ENCODE measurements around the gene GABRP.

Gene GABRP, protein sequence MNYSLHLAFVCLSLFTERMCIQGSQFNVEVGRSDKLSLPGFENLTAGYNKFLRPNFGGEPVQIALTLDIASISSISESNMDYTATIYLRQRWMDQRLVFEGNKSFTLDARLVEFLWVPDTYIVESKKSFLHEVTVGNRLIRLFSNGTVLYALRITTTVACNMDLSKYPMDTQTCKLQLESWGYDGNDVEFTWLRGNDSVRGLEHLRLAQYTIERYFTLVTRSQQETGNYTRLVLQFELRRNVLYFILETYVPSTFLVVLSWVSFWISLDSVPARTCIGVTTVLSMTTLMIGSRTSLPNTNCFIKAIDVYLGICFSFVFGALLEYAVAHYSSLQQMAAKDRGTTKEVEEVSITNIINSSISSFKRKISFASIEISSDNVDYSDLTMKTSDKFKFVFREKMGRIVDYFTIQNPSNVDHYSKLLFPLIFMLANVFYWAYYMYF

DNA sequence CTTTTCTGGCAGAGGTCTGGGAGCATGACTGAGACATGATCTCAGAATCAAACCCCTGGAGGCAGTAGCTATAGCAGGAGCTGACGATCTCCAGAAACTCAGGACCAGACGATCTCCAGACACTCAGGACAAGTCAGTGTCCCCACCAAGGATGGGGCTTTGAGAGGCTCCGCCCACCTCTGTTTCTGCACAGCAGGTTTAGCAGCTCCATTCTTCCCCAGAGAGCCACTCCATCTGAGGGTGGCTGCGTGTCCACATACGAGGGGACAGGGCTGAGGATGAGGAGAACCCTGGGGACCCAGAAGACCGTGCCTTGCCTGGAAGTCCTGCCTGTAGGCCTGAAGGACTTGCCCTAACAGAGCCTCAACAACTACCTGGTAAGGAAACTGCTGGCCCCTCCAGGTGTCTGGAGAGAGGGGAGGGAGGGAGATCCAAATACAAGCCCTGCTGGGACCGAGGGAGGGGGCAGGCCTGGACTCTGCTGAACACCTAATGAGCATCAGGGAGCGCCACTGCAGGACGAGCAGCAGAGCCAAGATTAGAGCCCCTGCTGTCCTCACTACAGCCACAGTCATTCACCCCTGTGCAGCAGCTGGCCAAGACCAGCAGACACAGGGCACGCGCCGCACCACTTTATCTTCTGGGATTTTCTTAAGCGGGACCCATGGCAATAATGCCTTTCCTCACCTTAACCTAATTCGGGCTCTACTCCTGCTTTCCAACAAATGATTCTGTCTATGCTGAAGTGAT, at the start of gene GABRP:
GABRP (plus strand) TSS at position 228 of the 750 bp plus-strand sequence. CDS start 4,891 bp downstream, outside the sequence.
- H3K27ac Mint-ChIP-seq: no peak within 1 kb of the TSS
- ATAC-seq (peak; percentile 15), DNase-seq (no peak)
- no peaks in the 10 kb centered on the region for H3K9me3 Mint-ChIP-seq
- H3K4me3 Mint-ChIP-seq: no peak within 1 kb of the TSS
- no peaks in the 10 kb centered on the region for H3K4me1 Mint-ChIP-seq
- H3K27me3 Mint-ChIP-seq: no peaks in the 10 kb centered on the region

DNA sequence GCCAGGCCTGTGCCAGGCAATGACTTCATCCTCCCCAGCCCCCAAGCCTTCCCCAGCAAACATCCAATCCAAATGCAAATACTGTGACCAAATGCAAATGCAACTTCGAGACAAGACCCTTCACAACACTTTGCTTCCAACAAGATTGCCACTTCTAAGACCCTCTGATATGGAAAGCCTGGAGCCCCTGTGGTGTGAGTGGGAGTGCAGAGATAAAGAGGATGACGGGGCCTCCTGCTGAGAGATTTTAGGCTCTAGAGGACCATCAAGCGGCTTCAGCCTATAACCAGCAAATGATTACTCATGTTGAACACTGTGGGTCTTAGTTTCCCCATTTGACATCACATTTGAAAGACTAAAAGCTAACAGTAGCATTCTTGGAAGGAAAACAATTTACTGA, 46.6 kb upstream of the GABRP start:
- no peak overlapping the region for H3K4me3 Mint-ChIP-seq
- H3K27me3 Mint-ChIP-seq: peaks cover 30% of the 10 kb centered on the region
- no peaks in the 10 kb centered on the region for H3K4me1 Mint-ChIP-seq
- DNase-seq: no peak
- H3K9me3 Mint-ChIP-seq: peaks cover 4 to 21% of the 10 kb centered on the region in 2 donors
- ATAC-seq: no peak
- H3K27ac Mint-ChIP-seq: peak overlapping the region in 1 of 2 donors; percentile 4

DNA sequence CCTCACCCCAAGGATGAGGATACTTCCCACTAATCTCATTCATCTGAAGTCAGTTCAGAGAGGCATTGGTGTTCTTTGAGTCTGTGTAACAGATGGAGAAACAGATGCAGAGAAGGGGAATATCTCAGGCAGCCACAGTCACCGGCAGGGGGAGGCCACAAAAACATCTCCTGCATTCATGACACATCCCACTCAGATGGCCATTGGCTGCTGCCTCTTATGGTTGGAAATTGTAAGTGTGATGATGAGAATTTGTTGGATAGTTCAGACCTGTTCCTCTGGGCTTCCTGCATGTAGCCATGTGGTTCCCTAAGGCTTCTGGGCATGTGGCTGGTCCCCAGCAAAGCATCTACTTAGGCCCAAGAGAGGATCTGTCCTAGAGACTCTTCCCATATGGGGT, 45.9 kb upstream of the GABRP start:
- Mint-ChIP-seq H3K4me3 (no peak overlapping the region), H3K4me1 (no peaks in the 10 kb centered on the region), H3K27ac (no peak overlapping the region), H3K9me3 (peaks cover 4 to 21% of the 10 kb centered on the region in 2 donors), H3K27me3 (peaks cover 29% of the 10 kb centered on the region)
- no peak for ATAC-seq
- DNase-seq: no peak

DNA sequence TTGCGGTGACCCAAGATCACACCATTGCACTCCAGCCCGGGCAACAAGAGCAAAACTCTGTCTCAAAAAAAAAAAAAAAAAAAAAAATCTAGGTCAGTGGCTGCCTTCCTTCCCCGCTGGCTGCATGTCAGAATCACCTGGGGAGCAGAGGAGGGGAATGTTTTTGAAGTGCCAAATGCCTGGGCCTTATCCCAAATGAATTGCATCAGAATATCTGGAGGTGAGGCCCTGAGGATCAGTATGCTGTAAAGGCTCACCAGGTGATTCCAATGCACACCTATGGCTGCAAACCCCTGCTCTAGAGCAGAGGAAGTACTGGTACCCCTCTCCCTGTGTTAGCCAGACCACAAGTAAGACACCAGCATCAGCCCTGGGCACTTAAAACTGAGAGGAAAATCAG, 44.7 kb upstream of the GABRP start:
- Mint-ChIP-seq H3K27me3 (peaks cover 27% of the 10 kb centered on the region), H3K9me3 (peaks cover 4 to 21% of the 10 kb centered on the region in 2 donors), H3K4me1 (peaks cover under 1% of the 10 kb centered on the region), H3K27ac (no peak overlapping the region), H3K4me3 (no peak overlapping the region)
- ATAC-seq (no peak), DNase-seq (no peak)

DNA sequence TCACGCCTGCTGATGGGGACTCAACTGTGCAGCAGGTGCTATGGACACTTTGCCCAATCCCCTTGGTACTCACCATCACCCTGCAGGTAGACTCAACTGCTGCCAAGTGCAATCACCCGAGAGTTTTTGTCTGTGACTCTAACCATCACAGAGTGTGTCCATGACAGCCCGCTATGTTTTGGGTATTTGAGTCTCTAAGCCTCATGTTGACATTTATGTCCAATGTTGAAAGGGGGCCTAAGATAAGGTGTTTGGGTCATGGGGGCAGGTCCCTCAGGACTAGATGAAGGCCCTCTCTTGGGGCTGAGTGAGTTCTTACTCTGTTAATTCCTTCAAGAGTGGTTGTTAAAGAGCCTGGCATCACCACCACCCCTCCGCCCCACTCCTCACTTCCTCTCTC, 44.1 kb upstream of the GABRP start:
- H3K27ac Mint-ChIP-seq: no peak overlapping the region
- H3K27me3 Mint-ChIP-seq: peaks cover 33% of the 10 kb centered on the region
- H3K9me3 Mint-ChIP-seq: peaks cover 4 to 21% of the 10 kb centered on the region in 2 donors
- ATAC-seq (no peak), DNase-seq (no peak)
- no peak overlapping the region for H3K4me3 Mint-ChIP-seq
- peaks cover 6% of the 10 kb centered on the region for H3K4me1 Mint-ChIP-seq

DNA sequence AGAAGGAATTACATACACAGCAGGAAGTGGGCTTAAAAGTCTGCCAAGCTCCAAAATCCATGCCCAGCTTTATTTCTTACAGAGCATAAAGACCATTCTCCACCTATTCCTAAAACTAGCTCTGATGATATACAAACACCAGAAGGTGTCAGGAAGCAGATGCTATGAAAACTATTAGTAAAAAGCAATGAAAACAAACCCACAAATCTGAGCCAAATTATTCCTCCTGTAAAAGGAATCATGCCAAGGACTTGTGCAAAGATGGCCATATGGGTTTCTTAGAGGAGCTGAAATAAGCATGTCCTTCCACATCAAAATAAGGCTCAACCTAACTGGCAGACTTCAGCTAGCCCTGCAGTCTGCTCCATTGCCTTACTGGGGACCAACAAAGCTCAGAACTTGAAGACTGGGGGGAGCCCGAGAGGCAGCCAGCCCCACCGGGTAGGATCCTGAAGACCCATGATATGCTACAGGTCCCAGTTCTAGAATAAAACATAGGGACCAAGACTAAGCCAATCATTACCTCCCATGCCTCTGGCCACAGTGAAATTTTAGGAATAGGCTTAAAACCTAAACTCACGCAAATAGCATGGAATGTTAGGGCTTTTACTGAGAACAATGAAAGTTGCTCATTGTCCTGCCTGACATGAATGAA, 42.8 kb upstream of the GABRP start:
- Mint-ChIP-seq H3K9me3 (peaks cover 0 to 11% of the 10 kb centered on the region in 2 donors), H3K4me1 (peaks cover 8% of the 10 kb centered on the region), H3K27me3 (peaks cover 36% of the 10 kb centered on the region), H3K27ac (no peak overlapping the region), H3K4me3 (no peak overlapping the region)
- DNase-seq: no peak
- no peak for ATAC-seq

DNA sequence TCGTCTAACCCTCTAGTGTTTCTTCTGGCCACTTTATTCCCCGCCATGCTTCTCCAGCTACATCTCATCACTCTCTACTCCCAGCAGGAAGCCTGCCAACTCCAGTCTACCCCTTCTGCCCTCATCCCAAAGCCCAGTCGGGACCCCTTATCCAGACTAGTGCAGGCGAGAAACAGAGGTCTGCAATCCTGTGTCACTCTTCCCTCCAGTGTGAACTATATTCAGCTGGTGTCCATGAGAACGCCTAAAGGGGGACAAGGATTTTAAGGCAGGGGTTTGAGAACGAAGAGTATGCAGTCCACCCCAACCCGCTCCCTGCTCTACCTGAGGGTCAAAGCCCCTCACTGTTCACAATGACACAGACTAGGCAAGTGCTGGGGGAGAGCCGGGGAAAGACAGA, 41.7 kb upstream of the GABRP start:
- DNase-seq (no peak), ATAC-seq (no peak)
- no peak overlapping the region for H3K4me3 Mint-ChIP-seq
- peaks cover 36% of the 10 kb centered on the region for H3K27me3 Mint-ChIP-seq
- peaks cover 8% of the 10 kb centered on the region for H3K4me1 Mint-ChIP-seq
- no peaks in the 10 kb centered on the region for H3K9me3 Mint-ChIP-seq
- no peak overlapping the region for H3K27ac Mint-ChIP-seq

DNA sequence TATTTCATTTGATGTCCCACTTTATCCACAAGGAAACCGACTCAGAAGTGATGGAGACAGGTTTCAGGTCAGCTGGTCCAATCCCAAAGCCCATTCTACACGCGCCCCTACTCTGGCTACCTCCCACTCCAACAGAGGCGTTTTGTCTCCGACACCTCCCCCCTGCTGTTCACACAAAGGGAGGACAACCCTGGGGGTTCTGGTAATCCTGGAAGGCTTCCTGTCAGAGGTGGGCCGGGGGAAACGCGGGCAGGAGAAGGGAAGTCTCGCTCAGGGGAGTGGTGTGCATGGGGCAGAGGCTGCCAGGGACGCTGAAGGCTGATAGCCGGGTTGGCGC, 39.7 kb upstream of the GABRP start:
- no peak overlapping the region for H3K4me3 Mint-ChIP-seq
- no peak overlapping the region for H3K27ac Mint-ChIP-seq
- no peaks in the 10 kb centered on the region for H3K9me3 Mint-ChIP-seq
- H3K27me3 Mint-ChIP-seq: peaks cover 43% of the 10 kb centered on the region
- peaks cover 8% of the 10 kb centered on the region for H3K4me1 Mint-ChIP-seq
- ATAC-seq (no peak), DNase-seq (no peak)

DNA sequence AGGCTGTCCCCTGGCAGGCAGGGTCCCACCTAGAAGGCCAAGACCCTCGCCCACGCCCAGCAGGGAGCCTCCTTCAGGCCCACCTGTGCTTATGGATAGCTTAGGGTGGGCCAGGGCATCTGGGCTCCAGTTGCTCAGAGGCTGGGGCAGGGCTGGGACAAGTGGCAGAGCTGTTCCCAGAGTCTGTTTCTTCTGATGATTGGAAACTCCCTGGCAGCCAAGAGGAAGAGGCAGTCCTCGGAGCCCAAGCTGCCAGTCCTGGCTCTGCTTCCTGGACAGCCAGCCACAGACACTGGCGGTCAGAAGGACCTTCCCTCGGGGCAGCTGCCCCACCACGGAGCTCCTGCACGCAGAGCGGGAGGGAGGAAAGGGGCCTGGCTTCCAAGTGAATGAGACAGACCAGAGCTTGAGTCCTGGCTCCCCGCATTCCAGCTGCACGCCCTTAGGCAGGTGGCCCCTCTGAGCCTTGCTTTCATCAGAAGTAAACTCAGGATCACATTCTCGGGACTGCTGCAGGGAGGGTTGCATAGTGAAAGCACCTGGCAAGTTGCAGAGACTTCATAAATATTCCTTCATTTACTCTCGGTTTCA, 37.9 kb upstream of the GABRP start:
- H3K27ac Mint-ChIP-seq: no peak overlapping the region
- H3K4me3 Mint-ChIP-seq: no peak overlapping the region
- peaks cover 8% of the 10 kb centered on the region for H3K4me1 Mint-ChIP-seq
- ATAC-seq (no peak), DNase-seq (no peak)
- H3K9me3 Mint-ChIP-seq: no peaks in the 10 kb centered on the region
- peaks cover 55% of the 10 kb centered on the region for H3K27me3 Mint-ChIP-seq

DNA sequence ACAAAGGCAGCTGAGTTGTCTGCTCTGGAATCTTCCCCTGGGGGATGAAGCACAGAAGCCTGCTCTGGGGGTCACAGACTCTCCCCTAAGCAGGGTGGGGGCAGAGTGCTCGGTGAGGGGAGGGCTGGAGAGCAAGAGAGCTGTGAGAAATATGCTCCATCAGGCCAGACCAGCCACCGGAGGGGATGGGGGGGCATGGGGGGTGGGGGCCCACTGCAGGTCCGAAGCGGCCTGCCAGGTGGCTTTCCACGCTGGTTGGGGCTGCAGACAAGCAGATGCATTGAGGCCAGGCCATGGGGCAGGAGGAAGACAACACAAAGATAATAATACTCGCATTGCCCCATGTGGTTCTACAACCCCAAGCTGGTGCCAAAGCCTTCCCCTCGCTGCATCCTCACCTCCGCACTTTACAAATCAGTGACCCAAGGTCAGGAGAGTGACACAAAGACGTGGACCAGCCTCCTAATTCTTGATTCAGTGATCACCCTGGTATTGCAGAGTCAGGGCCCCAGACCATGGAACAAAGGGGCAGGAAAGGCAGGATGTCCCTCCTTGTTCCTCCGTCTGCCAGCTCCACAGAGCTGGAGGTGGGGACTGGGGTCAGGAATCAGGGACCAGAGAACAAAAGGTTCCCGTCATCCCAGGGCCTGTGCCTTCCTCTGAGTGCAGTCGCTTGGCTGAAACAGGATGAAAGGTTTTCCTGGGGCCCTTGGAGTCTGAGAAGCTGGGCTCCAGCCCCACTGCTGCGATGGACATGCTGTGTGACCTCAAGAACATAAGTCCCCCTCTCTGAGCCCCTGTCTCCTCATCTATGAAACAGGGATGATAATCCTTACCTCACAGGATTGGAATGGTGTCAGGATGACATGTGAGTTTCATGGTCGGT, 37.2 kb upstream of the GABRP start:
- Mint-ChIP-seq H3K27me3 (peaks cover 59% of the 10 kb centered on the region), H3K27ac (no peak overlapping the region), H3K4me1 (peaks cover 8% of the 10 kb centered on the region), H3K9me3 (no peaks in the 10 kb centered on the region), H3K4me3 (no peak overlapping the region)
- ATAC-seq (no peak), DNase-seq (no peak)

DNA sequence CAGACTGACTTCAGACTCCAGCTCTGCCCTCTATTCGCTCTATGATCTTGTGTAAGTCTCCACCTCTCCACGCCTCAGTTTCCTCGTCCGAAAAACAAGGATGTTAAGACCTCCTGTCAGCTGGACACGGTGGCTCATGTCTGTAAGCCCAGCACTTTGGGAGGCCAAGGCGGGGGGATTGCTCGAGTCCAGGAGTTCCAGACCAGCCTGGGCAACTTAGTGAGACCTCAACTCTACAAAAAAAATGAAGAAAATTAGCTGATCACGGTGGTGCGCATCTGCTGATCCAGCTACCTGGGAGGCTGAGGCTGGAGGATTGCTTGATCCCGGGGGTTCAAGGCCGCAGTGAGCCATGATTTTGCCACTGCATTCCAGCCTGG, 36.6 kb upstream of the GABRP start:
- DNase-seq: no peak
- H3K27me3 Mint-ChIP-seq: peaks cover 59% of the 10 kb centered on the region
- H3K4me3 Mint-ChIP-seq: no peak overlapping the region
- H3K27ac Mint-ChIP-seq: no peak overlapping the region
- no peaks in the 10 kb centered on the region for H3K9me3 Mint-ChIP-seq
- peaks cover 8% of the 10 kb centered on the region for H3K4me1 Mint-ChIP-seq
- ATAC-seq: no peak

DNA sequence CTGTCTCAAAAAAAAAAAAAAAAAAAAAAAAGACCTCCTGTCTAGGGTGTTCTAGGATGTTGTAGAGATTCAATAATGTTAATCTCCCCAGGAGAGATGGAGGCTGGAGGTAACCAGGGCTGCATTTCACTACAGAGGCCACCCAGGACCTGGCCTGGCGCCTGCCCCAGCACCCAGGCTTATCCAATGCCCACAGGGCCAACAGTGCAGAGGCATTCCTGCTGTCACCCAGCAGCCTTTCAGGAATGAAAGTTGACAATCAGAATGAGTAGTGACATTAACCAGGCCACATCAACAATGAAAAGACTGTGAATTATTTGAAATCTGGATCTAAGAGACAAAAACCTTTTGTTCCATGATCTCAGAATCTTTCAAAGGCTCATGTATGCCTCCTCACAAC, 36.2 kb upstream of the GABRP start:
- ATAC-seq (no peak), DNase-seq (no peak)
- H3K9me3 Mint-ChIP-seq: no peaks in the 10 kb centered on the region
- no peak overlapping the region for H3K27ac Mint-ChIP-seq
- H3K27me3 Mint-ChIP-seq: peaks cover 60% of the 10 kb centered on the region
- no peak overlapping the region for H3K4me3 Mint-ChIP-seq
- peaks cover 8% of the 10 kb centered on the region for H3K4me1 Mint-ChIP-seq

DNA sequence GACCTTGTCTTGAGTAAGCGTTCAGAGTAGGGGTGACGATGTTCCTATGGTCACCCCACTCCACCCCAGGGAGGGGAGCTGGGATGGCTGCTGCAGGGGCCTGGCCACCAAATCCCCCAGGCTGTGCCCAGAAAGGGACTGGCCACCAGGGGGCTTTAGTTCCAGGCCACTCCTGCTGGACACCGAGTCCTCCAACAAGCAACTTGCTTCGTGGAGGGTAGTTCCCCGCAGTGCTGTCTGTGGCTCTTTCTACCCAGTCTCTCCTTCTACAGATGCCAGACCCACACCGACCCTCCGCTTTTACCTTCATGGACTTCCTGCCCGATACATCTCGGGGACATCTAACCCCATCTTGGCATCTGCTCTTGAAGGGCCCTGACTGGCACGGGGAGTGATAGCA, 35.7 kb upstream of the GABRP start:
- DNase-seq: no peak
- H3K4me1 Mint-ChIP-seq: peaks cover 8% of the 10 kb centered on the region
- no peaks in the 10 kb centered on the region for H3K9me3 Mint-ChIP-seq
- H3K4me3 Mint-ChIP-seq: no peak overlapping the region
- H3K27ac Mint-ChIP-seq: no peak overlapping the region
- H3K27me3 Mint-ChIP-seq: peaks cover 65% of the 10 kb centered on the region
- ATAC-seq: no peak

DNA sequence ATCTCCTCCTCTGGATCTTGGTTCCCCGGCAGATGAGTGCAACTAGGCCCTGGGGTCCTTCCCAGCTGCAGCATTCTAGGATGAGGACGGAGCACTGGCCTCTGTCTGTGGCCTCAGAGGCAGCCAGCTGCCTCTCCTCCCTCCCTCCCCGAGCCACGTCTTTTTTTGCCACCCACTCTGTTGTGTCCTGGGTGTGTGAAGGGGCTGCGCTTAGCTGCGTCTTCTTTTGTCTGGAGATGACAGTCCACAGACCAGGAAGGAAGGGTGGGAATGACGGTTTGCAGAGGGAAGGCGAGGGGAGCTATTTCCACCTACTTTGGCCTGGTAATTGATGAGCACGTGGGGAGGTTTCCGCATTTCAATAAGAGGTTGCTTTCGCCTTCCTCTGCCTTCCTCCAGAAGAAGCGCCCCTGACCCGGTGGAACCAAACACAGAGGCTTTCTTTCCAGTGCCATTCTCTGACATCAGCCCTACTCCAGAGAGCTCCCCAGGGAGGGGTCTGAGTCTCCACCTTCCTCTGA, 34.5 kb upstream of the GABRP start:
- no peak overlapping the region for H3K4me3 Mint-ChIP-seq
- no peaks in the 10 kb centered on the region for H3K9me3 Mint-ChIP-seq
- peaks cover 6% of the 10 kb centered on the region for H3K4me1 Mint-ChIP-seq
- DNase-seq: no peak
- H3K27me3 Mint-ChIP-seq: peaks cover 55% of the 10 kb centered on the region
- no peak for ATAC-seq
- no peak overlapping the region for H3K27ac Mint-ChIP-seq

Measured in stimulated activated naive CD8-positive, alpha-beta T cell treated with anti-CD3 and anti-CD28 coated beads, Interleukin-15, amount 100 ng/mL, for 72 hours (primary cell).